Astrocyte (in vitro differentiated cells and primary cell): ENCODE measurements around the gene SLC36A3.
"Not testable (repeated sequence)": the region's sequence is repeated elsewhere in the genome, so short reads cannot be mapped to it uniquely, and the experiment has no call there.

Experiments
- CTCF ChIP-seq: IDR thresholded peaks from 2 replicates; pipeline ENCODE4 v1.5.1; 2011; ENCODE audit warnings: low read depth, mild to moderate bottlenecking, inconsistent platforms, low read length, moderate library complexity; ENCODE audit not compliant: insufficient read depth
- EZH2 ChIP-seq: IDR thresholded peaks from 2 replicates; pipeline ENCODE4 v1.6.1; 2012; ENCODE audit warnings: mild to moderate bottlenecking, low read length, inconsistent platforms; ENCODE audit not compliant: insufficient read depth

GRCh38 chr5:151309266-151309665 lies 5.7 kb upstream of the SLC36A3 start:
- not testable (repeated sequence) for TF ChIP-seq CTCF, EZH2
